ENCODE results near the gene MRPL51. TPM values are rescaled to one million over a fixed set of nuclear protein-coding genes. Genes with fewer than 3 reads are reported as not detected.

MRPL51 gene
- total and polyA plus RNA-seq, 9 of the 15 experiments (the other 6 are each of a cell fraction or from before 2014, with no cell fraction given), result 127 to 727 (median 208) TPM

DNA sequence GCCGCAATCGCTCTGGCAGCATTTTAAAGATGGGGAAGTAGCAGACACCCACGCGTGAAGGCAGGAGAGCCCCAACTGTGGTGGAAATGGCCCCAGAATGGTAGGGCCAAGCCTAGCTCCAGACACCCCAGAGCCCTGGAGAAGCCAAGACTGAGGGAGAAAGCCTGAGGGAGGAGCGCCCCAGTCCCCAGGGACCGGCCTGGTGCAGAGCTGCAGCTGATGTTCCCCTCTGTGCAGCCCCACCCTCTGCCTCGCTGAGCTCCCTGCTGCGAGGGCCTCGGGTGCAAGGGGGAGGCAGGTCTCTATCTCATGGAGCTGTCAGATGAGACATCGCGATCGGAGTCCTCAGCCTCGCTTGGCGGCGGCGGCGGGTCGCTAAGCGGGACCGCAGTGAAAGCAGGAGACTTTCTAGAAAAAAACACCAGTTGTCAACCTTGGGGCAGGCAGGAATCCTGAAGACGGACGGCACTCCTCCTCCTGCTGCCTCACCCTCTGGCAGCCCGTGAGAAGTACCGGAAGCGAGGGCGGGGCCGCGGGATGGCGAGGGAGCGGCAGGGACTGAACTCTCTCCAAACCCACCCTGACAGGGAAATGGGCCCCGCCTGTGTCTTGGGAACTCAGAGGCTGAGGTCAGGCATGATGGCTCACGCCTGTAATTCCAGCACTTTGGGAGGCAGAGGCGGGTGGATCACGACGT, 47.3 kb upstream of the MRPL51 start (continued):
- TF ChIP-seq, protein P1, sequence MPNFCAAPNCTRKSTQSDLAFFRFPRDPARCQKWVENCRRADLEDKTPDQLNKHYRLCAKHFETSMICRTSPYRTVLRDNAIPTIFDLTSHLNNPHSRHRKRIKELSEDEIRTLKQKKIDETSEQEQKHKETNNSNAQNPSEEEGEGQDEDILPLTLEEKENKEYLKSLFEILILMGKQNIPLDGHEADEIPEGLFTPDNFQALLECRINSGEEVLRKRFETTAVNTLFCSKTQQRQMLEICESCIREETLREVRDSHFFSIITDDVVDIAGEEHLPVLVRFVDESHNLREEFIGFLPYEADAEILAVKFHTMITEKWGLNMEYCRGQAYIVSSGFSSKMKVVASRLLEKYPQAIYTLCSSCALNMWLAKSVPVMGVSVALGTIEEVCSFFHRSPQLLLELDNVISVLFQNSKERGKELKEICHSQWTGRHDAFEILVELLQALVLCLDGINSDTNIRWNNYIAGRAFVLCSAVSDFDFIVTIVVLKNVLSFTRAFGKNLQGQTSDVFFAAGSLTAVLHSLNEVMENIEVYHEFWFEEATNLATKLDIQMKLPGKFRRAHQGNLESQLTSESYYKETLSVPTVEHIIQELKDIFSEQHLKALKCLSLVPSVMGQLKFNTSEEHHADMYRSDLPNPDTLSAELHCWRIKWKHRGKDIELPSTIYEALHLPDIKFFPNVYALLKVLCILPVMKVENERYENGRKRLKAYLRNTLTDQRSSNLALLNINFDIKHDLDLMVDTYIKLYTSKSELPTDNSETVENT (CRISPR knock-in tag; IDR thresholded peaks at IDR 0.05), result no peak
- TF ChIP-seq DPF2 (IDR thresholded peaks at IDR 0.05) (0 out of 2 replicates have a peak, but pooled peaks have one; percentile 46), ETV1 (tag; conservative IDR thresholded peaks at IDR 0.05; ENCODE audit: low read depth) (peak; percentile 75), SMAD4 (CRISPR knock-in tag; conservative IDR thresholded peaks at IDR 0.05) (0 out of 2 replicates have a peak, but pooled peaks have one; percentile 47), CHD1 (IDR thresholded peaks at IDR 0.05; ENCODE audit: low read length) (peak; percentile 13), EGR1 (conservative IDR thresholded peaks at IDR 0.05) (0 out of 2 replicates have a peak, but pooled peaks have one; percentile 11), RBFOX2 (IDR thresholded peaks at IDR 0.05; ENCODE audit: low read depth, low read length) (0 out of 2 replicates have a peak, but pooled peaks have one; percentile 30), MAFK (IDR thresholded peaks at IDR 0.05; ENCODE audit: low read length) (no peak), MAZ (CRISPR knock-in tag; conservative IDR thresholded peaks at IDR 0.05 in 1 of 2, IDR thresholded peaks at IDR 0.05 in 1 of 2) (peak; percentile 56 to 76), ZNF232 (CRISPR knock-in tag; IDR thresholded peaks at IDR 0.05) (no peak), POLR2G (IDR thresholded peaks at IDR 0.05; ENCODE audit: low read depth, low read length) (peak; percentile 39), ZNF175 (CRISPR knock-in tag; IDR thresholded peaks at IDR 0.05; ENCODE audit: low read depth) (no peak), NR4A1 (CRISPR knock-in tag; IDR thresholded peaks at IDR 0.05) (no peak), NR4A1 (tag; IDR thresholded peaks at IDR 0.05) (no peak), FIP1L1 (IDR thresholded peaks at IDR 0.05; ENCODE audit: low read depth, low read length, poor library complexity, severe bottlenecking) (peak; percentile 36), ETV5 (CRISPR knock-in tag; IDR thresholded peaks at IDR 0.05; ENCODE audit: low read depth) (peak; percentile 67)
- TF ChIP-seq, protein P2, sequence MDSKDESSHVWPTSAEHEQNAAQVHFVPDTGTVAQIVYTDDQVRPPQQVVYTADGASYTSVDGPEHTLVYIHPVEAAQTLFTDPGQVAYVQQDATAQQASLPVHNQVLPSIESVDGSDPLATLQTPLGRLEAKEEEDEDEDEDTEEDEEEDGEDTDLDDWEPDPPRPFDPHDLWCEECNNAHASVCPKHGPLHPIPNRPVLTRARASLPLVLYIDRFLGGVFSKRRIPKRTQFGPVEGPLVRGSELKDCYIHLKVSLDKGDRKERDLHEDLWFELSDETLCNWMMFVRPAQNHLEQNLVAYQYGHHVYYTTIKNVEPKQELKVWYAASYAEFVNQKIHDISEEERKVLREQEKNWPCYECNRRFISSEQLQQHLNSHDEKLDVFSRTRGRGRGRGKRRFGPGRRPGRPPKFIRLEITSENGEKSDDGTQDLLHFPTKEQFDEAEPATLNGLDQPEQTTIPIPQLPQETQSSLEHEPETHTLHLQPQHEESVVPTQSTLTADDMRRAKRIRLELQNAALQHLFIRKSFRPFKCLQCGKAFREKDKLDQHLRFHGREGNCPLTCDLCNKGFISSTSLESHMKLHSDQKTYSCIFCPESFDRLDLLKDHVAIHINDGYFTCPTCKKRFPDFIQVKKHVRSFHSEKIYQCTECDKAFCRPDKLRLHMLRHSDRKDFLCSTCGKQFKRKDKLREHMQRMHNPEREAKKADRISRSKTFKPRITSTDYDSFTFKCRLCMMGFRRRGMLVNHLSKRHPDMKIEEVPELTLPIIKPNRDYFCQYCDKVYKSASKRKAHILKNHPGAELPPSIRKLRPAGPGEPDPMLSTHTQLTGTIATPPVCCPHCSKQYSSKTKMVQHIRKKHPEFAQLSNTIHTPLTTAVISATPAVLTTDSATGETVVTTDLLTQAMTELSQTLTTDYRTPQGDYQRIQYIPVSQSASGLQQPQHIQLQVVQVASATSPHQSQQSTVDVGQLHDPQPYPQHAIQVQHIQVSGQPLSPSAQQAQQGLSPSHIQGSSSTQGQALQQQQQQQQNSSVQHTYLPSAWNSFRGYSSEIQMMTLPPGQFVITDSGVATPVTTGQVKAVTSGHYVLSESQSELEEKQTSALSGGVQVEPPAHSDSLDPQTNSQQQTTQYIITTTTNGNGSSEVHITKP (IDR thresholded peaks at IDR 0.05; ENCODE audit: partially characterized antibody), result peak; percentile 41
- TF ChIP-seq, protein P3, sequence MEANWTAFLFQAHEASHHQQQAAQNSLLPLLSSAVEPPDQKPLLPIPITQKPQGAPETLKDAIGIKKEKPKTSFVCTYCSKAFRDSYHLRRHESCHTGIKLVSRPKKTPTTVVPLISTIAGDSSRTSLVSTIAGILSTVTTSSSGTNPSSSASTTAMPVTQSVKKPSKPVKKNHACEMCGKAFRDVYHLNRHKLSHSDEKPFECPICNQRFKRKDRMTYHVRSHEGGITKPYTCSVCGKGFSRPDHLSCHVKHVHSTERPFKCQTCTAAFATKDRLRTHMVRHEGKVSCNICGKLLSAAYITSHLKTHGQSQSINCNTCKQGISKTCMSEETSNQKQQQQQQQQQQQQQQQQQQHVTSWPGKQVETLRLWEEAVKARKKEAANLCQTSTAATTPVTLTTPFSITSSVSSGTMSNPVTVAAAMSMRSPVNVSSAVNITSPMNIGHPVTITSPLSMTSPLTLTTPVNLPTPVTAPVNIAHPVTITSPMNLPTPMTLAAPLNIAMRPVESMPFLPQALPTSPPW (CRISPR knock-in tag; IDR thresholded peaks at IDR 0.05), result peak; percentile 67
- TF ChIP-seq, protein P4, sequence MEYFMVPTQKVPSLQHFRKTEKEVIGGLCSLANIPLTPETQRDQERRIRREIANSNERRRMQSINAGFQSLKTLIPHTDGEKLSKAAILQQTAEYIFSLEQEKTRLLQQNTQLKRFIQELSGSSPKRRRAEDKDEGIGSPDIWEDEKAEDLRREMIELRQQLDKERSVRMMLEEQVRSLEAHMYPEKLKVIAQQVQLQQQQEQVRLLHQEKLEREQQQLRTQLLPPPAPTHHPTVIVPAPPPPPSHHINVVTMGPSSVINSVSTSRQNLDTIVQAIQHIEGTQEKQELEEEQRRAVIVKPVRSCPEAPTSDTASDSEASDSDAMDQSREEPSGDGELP (CRISPR knock-in tag; IDR thresholded peaks at IDR 0.05; ENCODE audit: borderline replicate concordance), result peak; percentile 84
